Measurements from ENCODE around the gene NUDT7.

The NUDT7 gene

DNA sequence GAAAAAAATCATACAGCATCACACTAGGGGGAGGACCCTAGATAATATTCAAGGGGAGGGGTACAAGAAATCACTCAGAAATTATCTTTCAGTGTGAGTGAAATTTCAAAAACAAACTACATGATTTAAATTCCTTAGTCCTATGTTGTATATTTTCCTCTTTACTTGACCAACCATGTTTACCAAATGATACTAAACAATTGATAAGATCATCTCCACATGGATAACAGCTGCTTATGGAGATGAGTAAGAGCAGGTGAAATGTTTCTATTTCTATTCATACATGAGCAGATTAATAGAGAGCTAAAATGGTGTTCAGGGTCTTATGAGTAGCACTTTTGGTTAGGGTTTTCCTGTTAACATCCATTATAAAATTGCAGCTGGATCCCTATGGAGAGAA, 58.8 kb downstream of the NUDT7 start:
- no peak for DNase-seq (ENCODE audit: low read depth)
- H3K4me3 ChIP-seq (ENCODE audit: low read length), result no peak overlapping the region
- TF ChIP-seq, protein P1, sequence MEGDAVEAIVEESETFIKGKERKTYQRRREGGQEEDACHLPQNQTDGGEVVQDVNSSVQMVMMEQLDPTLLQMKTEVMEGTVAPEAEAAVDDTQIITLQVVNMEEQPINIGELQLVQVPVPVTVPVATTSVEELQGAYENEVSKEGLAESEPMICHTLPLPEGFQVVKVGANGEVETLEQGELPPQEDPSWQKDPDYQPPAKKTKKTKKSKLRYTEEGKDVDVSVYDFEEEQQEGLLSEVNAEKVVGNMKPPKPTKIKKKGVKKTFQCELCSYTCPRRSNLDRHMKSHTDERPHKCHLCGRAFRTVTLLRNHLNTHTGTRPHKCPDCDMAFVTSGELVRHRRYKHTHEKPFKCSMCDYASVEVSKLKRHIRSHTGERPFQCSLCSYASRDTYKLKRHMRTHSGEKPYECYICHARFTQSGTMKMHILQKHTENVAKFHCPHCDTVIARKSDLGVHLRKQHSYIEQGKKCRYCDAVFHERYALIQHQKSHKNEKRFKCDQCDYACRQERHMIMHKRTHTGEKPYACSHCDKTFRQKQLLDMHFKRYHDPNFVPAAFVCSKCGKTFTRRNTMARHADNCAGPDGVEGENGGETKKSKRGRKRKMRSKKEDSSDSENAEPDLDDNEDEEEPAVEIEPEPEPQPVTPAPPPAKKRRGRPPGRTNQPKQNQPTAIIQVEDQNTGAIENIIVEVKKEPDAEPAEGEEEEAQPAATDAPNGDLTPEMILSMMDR (IDR thresholded peaks at IDR 0.05; ENCODE audit: insufficient read depth, low read depth, low read length, missing control alignments), result no peak

DNA sequence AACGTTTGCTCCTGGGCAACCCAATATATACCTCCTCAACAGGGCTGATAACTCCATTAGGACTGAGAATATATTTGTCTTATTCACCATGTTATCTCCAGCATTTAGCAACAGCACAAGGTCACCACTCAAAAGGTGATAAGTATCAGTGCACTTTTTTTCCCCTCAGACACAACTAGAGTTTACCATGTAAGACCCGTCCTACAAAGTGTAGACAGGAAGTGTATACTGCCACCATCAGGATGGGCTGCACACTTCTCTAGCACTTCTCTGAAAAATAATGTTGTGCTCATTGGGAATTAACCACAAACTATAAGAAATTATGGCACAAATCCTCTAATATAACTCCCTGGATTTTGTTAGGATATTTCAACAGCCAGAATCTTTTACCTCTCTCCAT, 60.4 kb downstream of the NUDT7 start:
- TF ChIP-seq, protein P1 (IDR thresholded peaks at IDR 0.05; ENCODE audit: insufficient read depth, low read depth, low read length, missing control alignments), result peak; percentile 29
- no peak overlapping the region for H3K4me3 ChIP-seq (ENCODE audit: low read length)
- DNase-seq (ENCODE audit: low read depth), result peak; percentile 22

DNA sequence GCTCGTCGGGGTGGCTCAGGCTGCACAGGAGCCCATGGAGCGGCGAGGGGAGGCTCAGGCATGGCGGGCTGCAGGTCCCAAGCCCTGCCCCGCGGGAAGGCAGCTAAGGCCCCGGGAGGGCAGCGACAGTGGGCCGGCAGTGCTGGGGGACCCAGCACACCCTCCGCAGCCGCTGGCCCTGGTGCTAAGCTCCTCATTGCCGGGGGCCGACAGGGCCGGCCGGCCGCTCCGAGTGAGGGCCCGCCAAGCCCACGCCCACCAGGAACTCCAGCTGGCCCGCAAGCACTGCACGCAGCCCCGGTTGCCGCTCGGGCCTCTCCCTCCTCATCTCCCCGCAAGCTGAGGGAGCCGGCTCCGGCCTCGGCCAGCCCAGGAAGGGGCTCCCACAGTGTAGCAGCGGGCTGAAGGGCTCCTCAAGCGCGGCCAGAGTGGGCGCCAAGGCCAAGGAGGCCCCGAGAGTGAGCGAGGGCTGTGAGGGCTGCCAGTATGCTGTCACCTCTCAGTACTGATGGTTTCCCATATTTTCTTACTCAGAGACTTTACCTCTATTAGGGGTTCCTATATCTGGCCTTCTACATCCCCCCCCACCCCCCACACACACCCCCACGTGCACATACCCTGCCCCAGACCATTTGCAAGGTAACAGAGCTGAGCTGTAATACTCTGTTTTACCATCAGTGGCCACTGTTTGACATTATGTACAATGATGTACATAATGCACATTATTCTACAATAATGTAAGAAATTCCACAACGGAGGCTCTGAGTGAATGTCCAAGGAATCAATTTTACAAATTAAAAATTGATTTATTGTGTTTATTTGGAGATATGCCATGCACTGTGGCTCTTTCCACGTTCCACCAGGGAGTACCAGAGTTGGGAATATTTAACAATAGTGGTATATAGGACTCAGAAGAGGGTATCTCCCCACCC, 62.4 kb downstream of the NUDT7 start:
- TF ChIP-seq, protein P1 (IDR thresholded peaks at IDR 0.05; ENCODE audit: insufficient read depth, low read depth, low read length, missing control alignments), result peak; percentile 14
- H3K4me3 ChIP-seq (ENCODE audit: low read length), result no peak overlapping the region
- peak; percentile 16 for DNase-seq (ENCODE audit: low read depth)

DNA sequence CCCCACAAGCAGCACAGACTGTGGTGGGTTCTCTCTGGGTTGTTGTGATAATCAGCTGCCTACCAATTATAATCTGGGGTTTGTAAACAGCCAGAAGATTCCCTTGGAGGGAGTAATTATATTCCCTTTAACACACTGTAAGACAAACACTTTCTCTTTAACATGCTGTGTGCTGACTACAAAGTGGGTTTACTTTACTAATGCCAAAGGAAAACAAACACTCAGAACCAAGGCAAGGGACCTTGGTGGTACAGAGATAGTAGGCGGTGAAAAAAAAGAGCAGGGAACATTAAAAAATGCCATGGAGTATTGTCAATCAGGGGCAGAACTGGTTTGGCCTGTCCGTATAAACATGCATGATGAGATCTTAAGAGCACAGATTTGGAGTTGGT, 63.1 kb downstream of the NUDT7 start:
- TF ChIP-seq, protein P1 (IDR thresholded peaks at IDR 0.05; ENCODE audit: insufficient read depth, low read depth, low read length, missing control alignments), result no peak
- DNase-seq (ENCODE audit: low read depth), result no peak
- no peak overlapping the region for H3K4me3 ChIP-seq (ENCODE audit: low read length)

DNA sequence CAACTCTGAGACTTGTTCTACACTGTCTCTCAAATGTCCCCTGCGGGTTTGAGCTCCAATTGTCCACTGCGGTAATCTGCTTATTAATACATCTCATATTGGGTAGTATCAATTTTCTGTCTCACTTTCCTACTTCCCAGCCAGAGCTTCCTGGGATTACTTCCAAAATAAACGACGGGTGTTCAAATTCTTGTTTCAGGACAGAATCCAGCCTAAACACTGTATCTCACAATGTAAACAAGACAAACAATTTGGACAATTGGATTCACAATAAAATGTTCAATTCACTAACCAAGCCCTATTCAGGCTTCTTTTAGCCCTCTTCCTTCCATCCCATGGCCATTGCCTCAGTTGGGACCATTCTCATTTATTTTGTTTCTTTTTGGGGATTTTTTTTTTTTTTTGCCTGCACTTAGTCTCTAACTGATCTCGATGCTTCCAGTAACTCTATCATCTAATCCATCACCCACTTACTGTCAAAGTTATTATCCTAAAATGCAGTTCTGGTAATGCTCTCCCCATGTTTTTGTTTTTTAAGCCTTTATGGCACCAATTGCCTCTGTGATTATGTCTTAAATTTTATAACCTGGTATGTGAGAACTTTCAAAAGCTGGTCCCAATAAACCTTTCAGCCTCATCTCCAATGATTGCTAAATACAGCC, 64.0 kb downstream of the NUDT7 start:
- H3K4me3 ChIP-seq (ENCODE audit: low read length), result no peak overlapping the region
- TF ChIP-seq, protein P1 (IDR thresholded peaks at IDR 0.05; ENCODE audit: insufficient read depth, low read depth, low read length, missing control alignments), result no peak
- no peak for DNase-seq (ENCODE audit: low read depth)

DNA sequence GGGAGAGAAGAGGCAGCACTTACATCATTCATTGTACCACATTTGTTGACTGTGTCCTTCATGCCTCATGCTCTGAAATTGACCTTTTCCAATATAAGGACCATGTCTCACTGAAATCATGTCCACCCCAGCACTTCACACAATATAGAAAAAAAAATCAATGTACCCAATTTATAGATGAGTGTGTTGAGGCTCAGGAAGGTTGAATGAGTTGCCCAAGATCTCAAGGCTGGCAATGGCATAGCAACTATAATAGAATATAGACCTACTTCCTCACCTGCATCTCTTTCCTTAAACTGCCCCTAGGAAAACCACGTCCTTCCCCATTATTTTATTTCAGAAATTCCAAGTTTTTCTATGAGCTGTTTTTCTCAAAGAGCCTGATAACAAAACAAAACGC, 65.1 kb downstream of the NUDT7 start:
- TF ChIP-seq, protein P1 (IDR thresholded peaks at IDR 0.05; ENCODE audit: insufficient read depth, low read depth, low read length, missing control alignments), result no peak
- no peak overlapping the region for H3K4me3 ChIP-seq (ENCODE audit: low read length)
- DNase-seq (ENCODE audit: low read depth), result no peak

All from epithelial cell of esophagus (primary cell).